GM19238 (cell line): ENCODE data around the gene CD248.
"Not testable (repeated sequence)": the region's sequence is repeated elsewhere in the genome, so short reads cannot be mapped to it uniquely, and the experiment has no call there.

Experiments
- DNase-seq: peaks from one replicate; pipeline ENCODE4 v3.0.0; 2011; ENCODE audit warnings: low spot score; ENCODE audit not compliant: insufficient read length

Gene CD248

DNA sequence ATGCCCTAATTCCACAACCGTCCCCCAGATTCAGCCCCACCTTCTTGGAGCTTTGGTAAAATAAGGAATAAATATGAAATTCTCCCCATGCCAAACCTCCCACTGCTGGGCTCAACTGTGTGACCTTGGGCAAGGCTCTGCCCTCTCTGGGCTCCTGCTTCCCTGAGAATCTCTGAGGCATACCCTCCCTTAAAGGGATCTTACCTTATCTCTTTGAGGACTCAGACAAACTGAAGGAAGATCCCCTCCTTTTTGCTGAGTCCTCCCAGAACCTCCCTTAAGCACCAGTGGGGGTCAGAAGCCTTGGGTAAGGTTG, 2.7 kb downstream of the CD248 start:
- no peak for DNase-seq

GRCh38 chr11:66313321-66314185, 3.3 kb downstream of the CD248 start:
- no peak for DNase-seq

DNA sequence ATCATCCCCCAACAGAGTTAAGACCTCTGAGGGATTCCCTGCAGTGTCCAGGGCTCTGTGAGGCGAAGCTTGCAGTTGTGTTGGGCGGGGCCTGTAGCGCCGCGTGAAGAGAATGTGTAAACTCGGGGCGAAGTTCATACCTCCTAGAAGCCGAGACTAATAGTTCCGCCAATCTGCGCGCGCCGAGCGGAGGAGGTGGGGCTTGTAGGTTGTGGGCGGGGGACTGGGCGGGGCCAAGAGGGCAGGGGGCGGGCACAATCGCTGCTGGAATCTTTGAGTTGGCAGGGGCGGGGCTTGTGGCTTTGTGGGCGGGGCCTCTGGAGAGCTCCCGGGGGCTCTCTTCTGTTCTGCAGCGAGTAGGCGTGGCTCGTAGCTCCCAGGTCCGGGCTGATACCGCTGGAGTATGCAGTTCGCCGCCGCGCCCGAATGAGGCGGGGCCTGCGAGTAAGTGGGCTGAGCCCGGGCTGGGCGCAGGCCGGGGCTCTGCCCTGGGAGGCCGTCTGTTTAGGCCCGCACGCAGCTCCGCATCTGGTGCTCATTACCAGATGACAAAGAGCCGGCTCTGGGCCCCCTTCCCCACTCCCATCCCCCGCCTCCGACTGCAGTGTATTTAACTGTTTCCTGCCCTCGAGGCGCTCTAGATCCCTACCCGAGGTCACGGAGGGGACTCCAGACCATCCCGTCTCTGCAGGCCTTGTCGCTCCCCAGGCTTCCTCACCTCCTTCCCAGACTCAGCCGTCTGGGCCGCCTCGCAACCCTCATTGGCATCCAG, 4.1 kb downstream of the CD248 start:
- DNase-seq, result peak; percentile 94

- peak; percentile 87 for DNase-seq
These were observed 4.8 kb downstream of the CD248 start for GRCh38 chr11:66311965-66312548.

- DNase-seq, result no peak
These were observed 5.3 kb downstream of the CD248 start for GRCh38 chr11:66311470-66311964.

GRCh38 chr11:66310803-66311440, 5.9 kb downstream of the CD248 start:
- not testable (repeated sequence) for DNase-seq

GRCh38 chr11:66310324-66310723, 6.5 kb downstream of the CD248 start:
- no peak for DNase-seq

GRCh38 chr11:66309475-66309874, 7.4 kb downstream of the CD248 start:
- no peak for DNase-seq

DNA sequence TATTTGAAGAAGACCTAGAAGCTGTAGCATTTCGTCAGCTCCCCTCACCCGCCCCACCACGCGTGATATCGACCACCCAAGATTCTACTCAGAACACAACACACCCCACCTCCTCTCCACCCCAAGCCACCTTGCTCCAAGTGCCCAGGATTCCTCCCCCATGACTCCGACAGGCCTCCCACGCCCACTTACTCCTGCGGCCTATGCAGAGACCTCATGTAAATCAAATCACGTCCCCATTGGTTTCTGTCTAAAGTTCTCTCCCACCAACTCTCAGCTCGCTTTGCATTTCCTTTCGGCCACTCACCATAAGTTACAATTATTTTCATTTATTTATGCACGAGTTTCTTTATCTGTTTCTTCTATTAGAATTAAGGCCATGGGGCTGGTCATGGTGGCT, 14.2 kb downstream of the CD248 start:
- no peak for DNase-seq

- no peak for DNase-seq
These were observed 17.7 kb downstream of the CD248 start for GRCh38 chr11:66299186-66299585.

GRCh38 chr11:66297610-66298009, 19.2 kb downstream of the CD248 start:
- no peak for DNase-seq

GRCh38 chr11:66294626-66295620, 21.9 kb downstream of the CD248 start:
- DNase-seq, result no peak

- no peak for DNase-seq
These were observed 22.8 kb downstream of the CD248 start for GRCh38 chr11:66293777-66294625.

GRCh38 chr11:66293352-66293751, 23.5 kb downstream of the CD248 start:
- DNase-seq, result no peak

GRCh38 chr11:66292543-66293332, 24.1 kb downstream of the CD248 start:
- no peak for DNase-seq

DNA sequence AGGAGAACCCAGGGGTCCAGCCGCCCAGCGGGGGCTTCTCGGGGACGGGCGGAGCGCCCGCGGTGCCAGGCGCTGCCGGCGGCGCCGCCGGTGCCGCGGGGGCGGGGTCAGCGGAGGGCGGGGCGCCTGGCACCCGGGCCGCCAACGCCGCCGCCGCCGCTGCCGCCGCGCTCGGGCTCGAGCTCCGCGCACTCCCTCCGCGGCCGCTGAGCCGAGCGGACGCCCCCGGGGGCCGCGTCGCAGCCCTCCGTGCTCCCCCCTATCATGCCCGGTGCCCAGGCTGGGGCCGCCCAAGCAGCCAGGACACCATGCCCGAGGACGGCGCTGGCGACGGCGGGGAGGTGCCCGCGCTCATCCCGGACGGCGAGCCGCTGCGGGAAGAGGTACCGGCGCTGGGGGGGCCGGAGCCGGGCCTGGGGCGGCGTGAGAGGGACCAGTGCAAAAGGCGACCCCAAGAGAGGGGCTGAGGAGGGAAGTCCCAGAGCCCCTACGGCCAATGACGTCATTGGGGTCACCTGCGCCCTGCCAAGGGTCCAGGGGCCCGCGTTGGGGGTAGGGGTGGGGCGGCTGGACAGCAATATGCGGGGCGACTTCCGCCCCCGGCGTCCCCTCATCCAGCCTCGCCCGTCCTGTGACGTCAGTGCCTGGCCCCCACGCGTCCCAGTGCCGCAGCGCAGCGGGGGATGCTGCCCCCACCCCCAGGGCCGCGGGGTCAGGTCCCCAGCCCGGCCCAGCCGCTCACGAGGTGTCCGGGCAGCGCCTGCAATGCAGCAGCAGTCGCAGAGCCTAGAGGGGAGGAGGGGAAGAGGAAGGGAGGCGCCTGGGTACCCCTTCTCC, 24.9 kb downstream of the CD248 start, which contains the start of gene TMEM151A:
Gene TMEM151A (plus strand): TSS at position 189 of the 837 bp plus-strand sequence. CDS start 120 bp downstream, at position 309.
- DNase-seq, result no peak

- DNase-seq, result no peak
These were observed 25.5 kb downstream of the CD248 start for GRCh38 chr11:66291303-66291705.

- DNase-seq, result no peak
These were observed 26.6 kb downstream of the CD248 start for GRCh38 chr11:66290330-66290621.
